Left lung (tissue), 10 donors: ENCODE measurements around the gene FYN. TPM values are rescaled to one million over a fixed set of nuclear protein-coding genes. Genes with fewer than 3 reads are reported as not detected.

Experiments
- ATAC-seq: fragments of 200-7000 bp; cut with Tn5 transposase; one replicate; pipeline ENCODE4 v1.9.1; 2020; ENCODE audit warnings: moderate library complexity
- DNase-seq, 4 donors: peaks; one replicate each; pipeline ENCODE4 v3.0.0-alpha.2; 2013 to 2020
- H3K27ac ChIP-seq, 2 donors: fragments of 200-600 bp; sonication (generic) in 1 of 2; one replicate each; pipeline versions ENCODE4 v1.5.0 to v1.8.0; 2020 to 2021
- H3K27me3 ChIP-seq, 2 donors: fragments of 200-600 bp; sonication (generic) in 1 of 2; one replicate each; pipeline versions ENCODE4 v1.5.0 to v1.8.0; 2020 to 2021
- H3K36me3 ChIP-seq, 2 donors: fragments of 200-600 bp; sonication (generic) in 1 of 2; one replicate each; pipeline versions ENCODE4 v1.5.0 to v1.8.0; 2020 to 2021
- H3K4me1 ChIP-seq, 2 donors: fragments of 200-600 bp; one replicate each; pipeline ENCODE4 v1.8.0; 2021
- H3K4me3 ChIP-seq, 2 donors: fragments of 200-600 bp; sonication (generic) in 1 of 2; one replicate each; pipeline versions ENCODE4 v1.5.0 to v1.8.0; 2020 to 2021; ENCODE audit warnings: mild to moderate bottlenecking in 1 of 2
- H3K9me3 ChIP-seq, 2 donors: fragments of 200-600 bp; sonication (generic) in 1 of 2; one replicate each; pipeline versions ENCODE4 v1.5.0 to v1.8.0; 2020 to 2021
- CTCF ChIP-seq, 2 donors: fragments of 200-600 bp; sonication (generic) in 1 of 2; IDR thresholded peaks; one replicate each; pipeline versions ENCODE4 v1.5.0 to v1.8.0; 2021; ENCODE audit warnings: antibody characterized with exemption in 2 of 2
- intact Hi-C, 2 donors: fragments of 100-400 bp; cut with DNase I; formaldehyde crosslinking; loops; one replicate each; pipeline versions ENCODE4 v1.11.2 to v1.14.2; 2022
- polyA plus RNA-seq, 6 donors: library from polyadenylated mRNA; unstranded; fragments of 120-200 nt; gene quantifications; one replicate each; pipeline ENCODE4 v1.2.1, GENCODE V29; 2013; ENCODE audit not compliant: insufficient read length in 6 of 6
- total RNA-seq, 2 donors: library from RNA; stranded (reverse); fragmentation: NEBNext Ultra II Directional; extraction: Animal tissue kit (Norgen Biotek cat#: 25700); gene quantifications; one replicate each; pipeline ENCODE4 v1.2.1, GENCODE V29; 2021
- donor health status: DM: no; HTN: yes; CAD: no.
- donor health status: DM: no; HTN: no; CAD: no.

FYN gene
- total and polyA plus RNA-seq, 8 donors, result 58.8 to 165 (median 144) TPM

DNA sequence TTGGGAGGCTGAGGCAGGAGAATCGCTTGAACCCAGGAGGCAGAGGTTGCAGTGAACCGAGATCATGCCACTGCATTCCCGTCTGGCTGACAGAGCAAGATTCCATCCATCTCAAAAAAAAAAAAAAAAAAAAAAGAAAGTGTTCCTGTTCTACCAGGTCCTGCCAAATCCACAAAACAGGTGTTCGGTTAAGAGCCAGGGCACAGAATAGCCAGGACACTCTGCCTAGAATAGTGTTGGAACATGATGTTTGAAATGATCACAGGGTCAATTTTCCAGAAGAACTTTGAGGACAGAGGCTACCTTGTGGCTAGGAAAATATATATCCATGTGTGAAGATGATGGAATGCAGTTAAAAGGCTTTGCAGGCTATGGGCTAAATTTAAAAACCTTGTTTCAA lies 203.9 kb downstream of the FYN start:
- DNase-seq, result no peak
- H3K27me3 ChIP-seq, result no peaks in the 10 kb centered on the region
- intact Hi-C loops, result no loop called here

GRCh38 chr6:111668410-111668809 lies 204.8 kb downstream of the FYN start:
- DNase-seq, result no peak
- peak in 1 of 2 donors; percentile 17 for TF ChIP-seq CTCF (IDR thresholded peaks at IDR 0.05)
- ATAC-seq, result no peak
- Histone ChIP-seq H3K36me3 (peaks cover 0 to 25% of the 10 kb centered on the region in 2 donors), H3K4me1 (peaks cover 6 to 8% of the 10 kb centered on the region in 2 donors), H3K9me3 (no peaks in the 10 kb centered on the region), H3K27ac (no peak overlapping the region), H3K27me3 (no peaks in the 10 kb centered on the region), H3K4me3 (no peak overlapping the region)
- intact Hi-C loops, result no loop called here

More for the DNA sequence above, 203.9 kb downstream of the FYN start:
- H3K27ac ChIP-seq, result no peak overlapping the region
- H3K9me3 ChIP-seq, result no peaks in the 10 kb centered on the region
- H3K4me1 ChIP-seq, result peaks cover 0 to 8% of the 10 kb centered on the region in 2 donors
- H3K36me3 ChIP-seq, result peaks cover 0 to 34% of the 10 kb centered on the region in 2 donors
- ATAC-seq, result no peak
- no peak for TF ChIP-seq CTCF (IDR thresholded peaks at IDR 0.05)
- H3K4me3 ChIP-seq, result no peak overlapping the region

- ATAC-seq (peak; percentile 10), DNase-seq (peak in 1 of 4 donors; percentile 61)
- peaks cover 8 to 10% of the 10 kb centered on the region in 2 donors for H3K4me1 ChIP-seq
- H3K27ac ChIP-seq, result no peak overlapping the region
- H3K4me3 ChIP-seq, result no peak overlapping the region
- no peaks in the 10 kb centered on the region for H3K9me3 ChIP-seq
- peaks cover 0 to 20% of the 10 kb centered on the region in 2 donors for H3K36me3 ChIP-seq
- no peak for TF ChIP-seq CTCF (IDR thresholded peaks at IDR 0.05)
- intact Hi-C loops, result no loop called here
- H3K27me3 ChIP-seq, result no peaks in the 10 kb centered on the region
These were observed 205.3 kb downstream of the FYN start for GRCh38 chr6:111667931-111668330.

- no peaks in the 10 kb centered on the region for H3K27me3 ChIP-seq
- H3K4me3 ChIP-seq, result no peak overlapping the region
- peak overlapping the region; percentile 3 to 61 for H3K27ac ChIP-seq
- peaks cover 0 to 11% of the 10 kb centered on the region in 2 donors for H3K36me3 ChIP-seq
- TF ChIP-seq CTCF (IDR thresholded peaks at IDR 0.05), result no peak
- DNase-seq, result peak in 1 of 4 donors; percentile 64
- intact Hi-C loops, result no loop called here
- peaks cover 8 to 15% of the 10 kb centered on the region in 2 donors for H3K4me1 ChIP-seq
- no peaks in the 10 kb centered on the region for H3K9me3 ChIP-seq
- ATAC-seq, result peak; percentile 17
These were observed 206.4 kb downstream of the FYN start for GRCh38 chr6:111666847-111667246.

- H3K27me3 ChIP-seq, result no peaks in the 10 kb centered on the region
- H3K4me3 ChIP-seq, result no peak overlapping the region
- peak; percentile 7 for ATAC-seq
- peaks cover 8 to 15% of the 10 kb centered on the region in 2 donors for H3K4me1 ChIP-seq
- H3K36me3 ChIP-seq, result peaks cover 0 to 10% of the 10 kb centered on the region in 2 donors
- H3K27ac ChIP-seq, result peak overlapping the region in 1 of 2 donors; percentile 40
- DNase-seq, result no peak
- H3K9me3 ChIP-seq, result no peaks in the 10 kb centered on the region
- no peak for TF ChIP-seq CTCF (IDR thresholded peaks at IDR 0.05)
- intact Hi-C loops, result no loop called here
These were observed 208.7 kb downstream of the FYN start for GRCh38 chr6:111664565-111665030.
